Activated naive CD4-positive, alpha-beta T cell treated with Interleukin-2 at 50 U/mL for 16 hours (primary cell): ENCODE data around the gene PPFIBP2.

Experiments used
- DNase-seq: peaks from one replicate; pipeline ENCODE4 v3.0.0-alpha.2; 2020

Gene PPFIBP2

GRCh38 chr11:7605186-7605943 lies 91.6 kb downstream of the PPFIBP2 start:
- no peak for DNase-seq

- DNase-seq: no peak
These were observed 92.7 kb downstream of the PPFIBP2 start for GRCh38 chr11:7606496-7606895.

DNA sequence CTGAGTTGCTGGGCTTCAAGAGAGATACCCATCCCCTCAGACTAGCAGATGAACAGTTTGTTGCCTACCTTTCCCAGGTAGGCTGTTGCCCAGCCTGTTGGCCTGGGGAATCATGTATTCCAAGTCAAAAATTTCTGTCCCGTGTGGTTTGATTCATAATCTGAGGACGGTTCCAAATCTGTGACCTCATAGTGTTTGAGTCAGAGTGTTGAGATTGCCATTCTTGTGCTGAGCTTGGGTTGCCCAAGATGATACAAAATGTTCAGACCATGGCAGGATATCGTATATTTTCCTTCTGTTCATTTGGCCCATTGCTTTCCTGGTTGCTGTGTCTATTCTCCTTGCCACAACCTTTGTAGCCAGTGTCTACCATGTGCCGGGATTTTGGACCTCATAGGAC lies 95.2 kb downstream of the PPFIBP2 start:
- no peak for DNase-seq

- DNase-seq: no peak
These were observed 95.7 kb downstream of the PPFIBP2 start for GRCh38 chr11:7609521-7609920.

DNA sequence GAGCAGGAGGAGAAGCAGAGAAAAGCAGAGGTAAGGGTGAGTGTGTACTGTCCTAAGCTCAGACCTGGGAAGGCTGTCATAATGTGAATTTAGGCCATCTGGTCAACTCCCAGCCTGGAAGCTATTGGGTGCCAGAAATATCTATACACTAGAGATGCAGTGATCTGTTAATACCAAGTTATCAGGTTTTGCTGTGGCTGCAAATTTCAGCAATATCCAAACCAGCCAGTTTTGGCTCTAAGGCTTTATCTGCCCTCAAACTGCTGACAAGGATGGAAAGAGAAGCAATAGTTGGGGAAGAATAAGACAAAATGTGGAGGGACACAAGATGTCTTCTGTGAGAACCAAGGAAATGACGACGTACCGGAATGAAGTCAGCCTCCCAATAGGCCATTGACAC lies 96.6 kb downstream of the PPFIBP2 start:
- no peak for DNase-seq

DNA sequence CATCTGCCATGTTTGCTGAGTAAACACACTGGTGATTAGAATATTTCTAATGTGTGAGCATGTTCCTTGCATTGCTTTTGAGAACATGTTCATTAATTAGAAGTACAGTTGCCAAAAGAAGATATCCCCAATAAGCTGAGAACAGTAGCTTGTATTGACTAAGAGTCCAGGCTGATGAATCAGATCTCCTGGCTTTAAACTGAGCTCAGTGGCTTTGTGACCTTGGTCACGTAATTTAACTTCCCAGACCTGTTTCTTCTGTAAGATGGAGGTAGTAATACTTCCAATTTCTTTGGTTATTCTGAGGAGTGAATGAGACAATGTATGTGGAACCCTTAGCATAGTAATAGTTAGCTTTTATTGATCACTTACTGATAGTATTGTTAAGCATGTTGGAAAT lies 97.6 kb downstream of the PPFIBP2 start:
- no peak for DNase-seq

DNA sequence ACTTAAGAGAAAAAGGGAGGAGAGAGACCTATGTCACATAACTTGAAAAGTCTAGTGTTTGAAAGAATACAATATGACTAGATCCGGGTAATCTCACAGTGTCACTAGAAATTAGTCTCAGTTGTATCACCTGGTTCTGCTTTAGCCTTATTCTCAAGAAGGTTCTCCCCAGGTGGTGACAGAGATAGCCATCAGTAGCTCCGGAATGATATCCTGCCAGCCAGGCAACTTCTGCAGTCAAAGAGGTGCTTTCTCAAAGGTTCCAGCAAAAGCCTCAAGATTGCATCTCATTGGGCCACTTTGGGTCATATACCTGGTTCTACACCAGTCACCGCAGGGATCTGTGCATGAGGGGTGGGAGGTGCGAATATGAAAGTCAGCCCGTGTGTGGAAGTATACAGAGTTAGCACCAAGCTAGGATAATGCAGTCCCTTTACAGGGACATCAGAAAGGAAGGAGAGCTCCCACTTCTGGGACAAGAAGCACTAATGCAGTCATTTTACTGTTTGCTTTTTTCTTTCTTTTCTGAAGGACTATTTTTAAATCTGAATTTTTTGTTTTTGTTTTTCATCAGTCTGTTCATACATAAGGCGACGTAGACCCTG lies 98.4 kb downstream of the PPFIBP2 start:
- no peak for DNase-seq

- DNase-seq: no peak
These were observed 99.0 kb downstream of the PPFIBP2 start for GRCh38 chr11:7612661-7613393.

- DNase-seq: no peak
These were observed 99.6 kb downstream of the PPFIBP2 start for GRCh38 chr11:7613394-7613720.

DNA sequence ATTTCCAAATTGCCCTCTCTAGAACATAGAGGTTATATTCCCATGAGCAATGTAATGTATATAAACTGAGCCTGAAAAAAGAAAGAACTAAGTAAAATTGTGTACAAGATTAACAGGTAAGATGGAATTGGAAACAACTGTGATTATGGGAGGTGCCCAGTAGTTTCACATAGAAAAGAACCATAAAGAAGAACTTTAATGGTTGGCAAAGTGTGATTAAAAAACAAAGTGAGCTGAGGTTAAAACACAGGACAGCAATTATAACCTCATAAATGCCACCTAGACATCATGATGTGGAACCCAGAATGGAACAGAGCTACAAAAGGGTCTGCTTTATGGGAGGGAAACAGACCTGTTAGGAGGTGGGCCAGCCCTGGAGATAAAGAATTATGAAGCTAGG lies 100.9 kb downstream of the PPFIBP2 start:
- DNase-seq: no peak

DNA sequence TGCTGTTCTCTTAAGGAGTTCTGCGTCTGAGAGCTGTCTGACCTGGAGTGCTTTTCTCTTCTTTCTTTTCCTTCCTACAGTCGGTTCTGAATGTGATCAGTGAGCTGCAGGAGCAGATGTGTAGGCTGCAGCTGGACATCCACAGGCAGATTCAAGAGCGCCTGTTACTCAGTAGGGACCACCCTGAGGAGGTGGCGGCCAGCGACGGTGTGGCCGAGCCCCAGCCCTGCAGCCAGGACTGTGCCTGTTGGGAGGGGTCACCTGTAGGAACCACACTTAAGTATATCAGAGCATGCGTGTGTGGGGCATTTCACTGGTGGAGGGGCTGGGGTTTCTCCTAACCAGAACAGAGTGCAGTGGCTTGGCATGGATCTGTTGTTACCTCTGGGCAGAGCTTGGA lies 103.2 kb downstream of the PPFIBP2 start:
- no peak for DNase-seq

DNA sequence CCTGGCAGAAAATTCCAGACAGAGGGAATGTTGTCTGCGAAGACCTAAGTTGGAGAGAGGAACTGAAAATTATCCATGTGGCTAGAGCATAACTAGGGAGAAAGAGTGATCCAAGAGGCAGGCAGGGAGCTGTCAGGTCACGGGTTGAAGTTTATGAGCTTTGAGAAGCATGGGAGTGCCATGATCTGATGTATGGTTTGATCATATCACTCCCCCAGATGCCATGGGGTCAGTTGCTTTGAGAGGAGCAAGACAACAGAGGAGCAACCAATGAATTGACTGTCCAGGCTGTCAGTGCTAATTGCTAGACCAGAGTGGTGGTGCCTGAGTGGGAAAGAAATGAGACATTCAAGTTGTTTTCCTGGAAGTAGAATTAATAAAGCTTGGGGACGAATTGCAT lies 105.5 kb downstream of the PPFIBP2 start:
- no peak for DNase-seq

- DNase-seq: no peak
These were observed 107.3 kb downstream of the PPFIBP2 start for GRCh38 chr11:7621090-7621489.

DNA sequence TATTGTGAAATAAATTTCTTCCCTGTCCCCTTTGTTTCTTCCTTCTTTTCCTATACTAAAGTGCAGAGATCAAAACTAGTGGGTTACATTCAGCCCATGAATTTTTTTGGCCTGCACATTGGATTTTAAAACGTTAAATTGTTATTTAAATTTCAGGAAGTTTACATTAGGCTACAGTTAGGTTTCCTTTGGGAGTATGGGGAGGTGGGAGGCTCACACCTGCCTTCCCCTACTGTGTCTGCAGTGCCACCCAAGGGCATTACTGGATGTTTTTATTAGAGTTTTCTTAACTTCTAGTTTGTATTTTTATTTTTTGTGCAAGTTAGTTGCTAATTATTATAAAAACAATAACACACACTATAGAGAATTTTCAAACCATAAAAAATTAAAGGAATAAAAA lies 107.8 kb downstream of the PPFIBP2 start:
- DNase-seq: no peak

GRCh38 chr11:7622721-7623120 lies 108.9 kb downstream of the PPFIBP2 start:
- DNase-seq: no peak

GRCh38 chr11:7628660-7629059 lies 114.9 kb downstream of the PPFIBP2 start:
- DNase-seq: no peak

- DNase-seq: no peak
These were observed 116.2 kb downstream of the PPFIBP2 start for GRCh38 chr11:7630002-7630401.

DNA sequence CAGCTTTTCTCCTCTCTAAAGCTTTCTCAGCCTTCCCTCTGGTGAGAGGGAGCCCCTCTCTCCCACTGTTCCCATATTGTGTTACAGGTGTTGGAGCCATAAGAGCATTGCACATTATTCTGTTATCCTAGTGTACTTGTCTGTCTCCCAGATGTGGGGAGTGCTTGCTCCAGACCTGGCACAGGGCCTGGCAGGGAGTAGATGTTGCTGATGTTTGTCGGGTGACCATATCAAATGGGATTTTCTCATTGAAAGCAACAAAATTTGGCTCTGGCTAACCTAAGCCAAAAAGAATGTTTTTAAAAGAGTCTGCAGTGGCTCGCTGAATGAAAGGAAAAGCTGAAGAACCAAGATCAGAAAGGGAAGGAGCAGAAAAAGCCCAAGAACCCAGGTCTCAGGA lies 118.4 kb downstream of the PPFIBP2 start:
- DNase-seq: no peak

- DNase-seq: no peak
These were observed 121.3 kb downstream of the PPFIBP2 start for GRCh38 chr11:7635137-7635536.

DNA sequence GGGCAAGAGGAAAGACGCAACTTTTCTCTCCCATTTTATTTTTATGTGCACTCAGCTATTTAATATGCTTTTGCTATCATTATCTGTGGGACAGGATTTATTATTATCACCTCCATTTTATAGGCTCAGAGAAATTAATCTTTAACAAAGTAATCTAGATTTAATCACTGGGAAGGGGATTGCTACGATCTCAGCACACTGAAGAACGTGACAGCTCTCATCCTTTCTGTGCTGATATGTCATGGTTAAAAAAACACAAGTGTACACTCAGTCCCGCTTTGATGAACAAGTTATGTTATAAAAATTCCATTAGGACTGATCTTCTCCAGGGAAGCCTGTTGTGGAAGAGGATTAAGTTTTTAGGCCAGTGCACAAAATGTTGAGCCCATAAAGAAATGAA lies 121.9 kb downstream of the PPFIBP2 start:
- no peak for DNase-seq

DNA sequence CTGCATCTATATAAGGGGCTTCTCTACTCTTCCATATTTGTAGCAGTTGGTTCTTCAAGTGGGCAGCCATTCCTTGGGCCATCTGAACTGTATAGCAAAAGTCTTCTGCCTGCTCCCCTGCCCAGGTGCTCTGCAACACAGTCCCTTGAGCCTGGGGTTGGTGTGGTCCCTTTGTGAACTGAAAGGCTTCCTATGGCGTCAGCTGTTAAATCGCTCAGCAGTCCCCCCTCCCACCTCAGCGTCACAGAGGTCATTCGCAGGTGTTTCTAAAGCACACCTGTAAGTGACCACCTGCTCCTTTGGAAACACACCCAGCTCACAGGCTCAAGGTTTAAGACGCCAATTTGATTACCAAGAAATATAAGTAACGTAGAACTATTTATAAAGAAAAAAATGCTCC lies 122.6 kb downstream of the PPFIBP2 start:
- no peak for DNase-seq

DNA sequence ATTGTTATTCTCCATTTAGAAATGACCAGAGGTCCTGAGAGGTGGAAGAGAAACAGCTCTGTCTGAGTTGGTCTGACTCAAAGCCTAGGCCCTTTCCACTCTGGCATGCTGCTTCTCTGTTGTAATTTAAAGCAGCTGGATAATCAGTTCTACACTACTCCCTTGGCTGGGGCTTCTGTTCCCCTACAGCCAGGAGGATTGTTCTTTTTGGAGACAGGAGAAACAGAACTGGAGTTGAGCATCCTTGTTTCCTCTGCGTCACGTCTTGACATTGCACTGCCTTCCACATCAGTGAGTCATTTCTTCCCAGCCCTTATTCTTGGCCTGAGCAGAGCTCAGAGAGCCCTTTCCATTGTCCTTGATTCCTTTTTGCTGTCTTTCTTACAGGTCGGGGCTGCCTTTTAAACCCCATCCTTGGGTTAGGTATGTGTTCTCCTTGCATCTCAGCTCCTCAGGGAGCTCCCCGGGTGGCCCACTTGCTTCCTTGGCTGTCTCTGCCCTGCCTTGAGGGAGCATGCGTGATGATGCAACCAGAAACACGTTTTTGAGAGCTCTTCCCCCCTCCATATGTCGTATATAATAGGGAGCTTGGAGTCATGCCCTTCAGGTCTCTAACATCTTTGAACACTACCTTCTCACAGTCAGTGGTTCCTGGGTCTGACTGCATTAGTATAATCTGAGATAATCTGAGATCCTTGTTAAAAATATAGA lies 123.8 kb downstream of the PPFIBP2 start:
- DNase-seq: no peak

DNA sequence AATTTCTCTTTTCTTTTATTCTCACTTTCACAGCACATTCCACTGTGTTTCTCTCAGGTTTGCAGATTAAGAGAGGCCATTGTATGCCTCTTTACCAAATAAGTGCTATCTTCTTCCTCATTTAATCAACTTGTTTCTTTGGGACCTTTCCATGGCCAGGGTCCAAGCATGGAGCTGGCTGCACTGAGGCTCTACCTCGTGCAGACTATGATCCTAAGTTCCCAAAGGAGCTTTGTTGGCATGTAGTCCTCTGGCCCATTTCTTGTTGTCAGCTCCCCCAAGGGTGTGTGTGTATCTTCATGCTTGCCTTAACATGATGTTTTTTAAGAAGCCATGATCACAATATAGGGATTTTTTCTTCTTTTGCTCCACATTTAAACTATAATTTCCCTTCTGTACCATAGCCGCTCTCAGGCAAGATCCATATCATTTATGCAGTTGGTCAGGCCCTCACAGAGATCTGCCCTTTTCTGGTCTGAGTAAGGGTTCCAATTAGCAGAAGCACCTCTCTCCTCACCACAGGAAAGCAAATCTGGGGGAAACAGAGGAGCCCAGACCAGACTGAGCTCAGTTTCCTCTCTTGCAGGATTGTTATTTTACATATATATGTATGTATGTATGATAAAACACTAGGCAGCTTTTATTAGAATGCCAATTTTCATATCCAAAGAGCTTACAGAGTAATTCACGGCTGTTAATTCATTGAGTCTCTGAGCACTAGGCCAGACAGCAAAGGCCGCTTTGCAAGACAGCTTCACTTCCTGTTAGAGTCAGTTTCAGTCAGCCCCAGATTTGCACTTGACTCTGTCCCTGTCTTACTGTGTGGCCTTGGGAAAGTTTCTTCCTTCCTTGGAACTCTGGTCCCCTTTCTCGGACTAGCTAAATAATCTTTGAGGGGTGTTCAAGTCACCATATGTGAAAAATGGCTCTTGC lies 125.2 kb downstream of the PPFIBP2 start:
- DNase-seq: no peak
